ENCODE measurements around the gene KCNK16. TPM values are rescaled to one million over a fixed set of nuclear protein-coding genes. Genes with fewer than 3 reads are reported as not detected.

Gene KCNK16
- total and polyA plus RNA-seq, 2 of the 13 experiments (the other 11 are each of a cell fraction or from before 2014, with no cell fraction given) = not detected

- no peak overlapping the region for H3K4me3 ChIP-seq (replicated peaks in 1 of 3; ENCODE audit: insufficient read depth in 1 of 3, low read depth in 2 of 3, low read length in 3 of 3)
- ATAC-seq (no peak), DNase-seq (ENCODE audit: low spot score) (no peak), FAIRE-seq (no peak)
- ChIA-PET CTCF (ENCODE audit: low intra/inter-chr PET ratio, low total read pairs) (no interaction called here), POLR2A (no interaction called here)
- no peaks in the 10 kb centered on the region for H4K20me1 ChIP-seq (ENCODE audit: insufficient read depth, low read length)
- intact Hi-C loops (cut with micrococcal nuclease; ENCODE audit: unreplicated experiment) = no loop called here
- H3K9ac ChIP-seq (ENCODE audit: insufficient read depth, low read depth, low read length) = no peak overlapping the region
- no peaks in the 10 kb centered on the region for H3K27me3 ChIP-seq (ENCODE audit: control insufficient read depth in 1 of 2, insufficient read depth in 2 of 2, low read length in 2 of 2)
- TF ChIP-seq ZNF724P (CRISPR knock-in tag; IDR thresholded peaks at IDR 0.05; ENCODE audit: borderline replicate concordance) (no peak), ZNF280B (CRISPR knock-in tag; IDR thresholded peaks at IDR 0.05; ENCODE audit: borderline replicate concordance) (no peak), THAP9 (CRISPR knock-in tag; IDR thresholded peaks at IDR 0.05; ENCODE audit: borderline replicate concordance) (no peak), HMGXB3 (CRISPR knock-in tag; IDR thresholded peaks at IDR 0.05; ENCODE audit: borderline replicate concordance) (no peak), FOXM1 (CRISPR knock-in tag; IDR thresholded peaks at IDR 0.05) (no peak), ZNF564 (CRISPR knock-in tag; IDR thresholded peaks at IDR 0.05) (no peak)
- no peak overlapping the region for H3K27ac ChIP-seq (ENCODE audit: extremely low read length, insufficient read depth, low read length)
- 4% methylated on average over 1 of the region's 1 CpG for WGBS (ENCODE audit: low lambda C conversion rate)
- H3K9me3 ChIP-seq (ENCODE audit: low read length) = no peaks in the 10 kb centered on the region
- no peaks in the 10 kb centered on the region for H3K4me1 ChIP-seq (ENCODE audit: insufficient read depth, low read length)
- in situ Hi-C loops (cut with HindIII; ENCODE audit: extremely low pct_ligation_motif_present, low pct_unique_long_range_greater_than_20kb) = no loop called here
- H3K36me3 ChIP-seq (replicated peaks in 1 of 2; ENCODE audit: control insufficient read depth in 1 of 2, insufficient read depth in 2 of 2, low read length in 2 of 2) = no peaks in the 10 kb centered on the region
- BruUV-seq (replicated peaks) = no TSS peak
- no peaks in the 10 kb centered on the region for H3K79me2 ChIP-seq (ENCODE audit: insufficient read depth, low read length)
- H2AFZ ChIP-seq (ENCODE audit: low read length) = no peak overlapping the region
- no peak overlapping the region for H3K4me2 ChIP-seq (ENCODE audit: low read depth, low read length)
Observed at GRCh38 chr6:39269961-39270360, 52.5 kb downstream of the KCNK16 start.

Measured in HepG2 (cell line).